ENCODE data around the gene CHRNA4.
"Not testable (repeated sequence)": the region's sequence is repeated elsewhere in the genome, so short reads cannot be mapped to it uniquely, and the experiment has no call there.

CHRNA4 gene

DNA sequence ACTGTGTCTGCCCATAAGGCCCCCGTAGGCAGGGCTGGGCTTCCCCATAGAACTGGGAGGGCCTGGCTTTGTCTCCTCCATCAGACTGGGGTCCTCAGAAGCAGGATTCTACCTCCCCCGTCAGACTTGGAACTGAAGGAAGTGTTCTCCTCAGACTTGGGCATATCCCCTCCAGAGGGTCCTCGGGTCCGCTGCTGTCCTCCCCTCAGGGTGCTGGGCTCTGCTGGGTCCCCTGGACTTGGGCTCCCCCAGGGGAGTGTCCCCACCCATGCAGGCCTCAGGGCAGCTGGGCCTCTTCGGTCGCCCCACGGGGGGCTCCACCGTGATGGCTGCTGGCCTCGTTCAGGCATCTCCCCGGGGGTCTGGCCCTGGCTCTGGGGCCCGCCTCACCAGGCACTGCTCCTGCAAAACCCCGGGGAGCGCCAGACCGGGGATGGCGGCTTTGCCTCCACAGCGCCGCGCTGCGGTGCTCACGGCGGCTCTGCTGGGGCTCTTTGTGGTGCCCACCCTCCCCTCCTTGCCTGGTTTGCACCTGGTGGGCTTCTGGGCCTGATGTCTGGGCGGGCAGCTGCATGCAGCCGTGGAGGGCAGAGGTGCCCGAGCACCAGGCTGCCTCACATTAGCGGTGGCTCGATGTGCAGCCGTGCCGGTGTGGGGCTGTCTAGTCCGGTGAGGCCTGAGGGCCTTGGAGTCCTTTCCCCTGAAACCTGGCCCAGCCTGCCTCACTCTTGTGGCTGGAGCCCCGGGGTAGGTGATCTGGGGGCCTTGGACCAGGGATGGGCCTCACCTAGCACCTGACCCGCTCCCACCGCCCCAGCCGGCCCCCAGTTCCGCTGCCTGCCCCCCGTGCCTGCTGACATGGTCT lies 54.2 kb downstream of the CHRNA4 start:
- no peak overlapping the region for H2AFZ ChIP-seq (ENCODE audit: low read depth, low read length)
- no peak overlapping the region for H3K4me2 ChIP-seq (ENCODE audit: insufficient read depth, low read length)
- H3K4me1 ChIP-seq (ENCODE audit: insufficient read depth, low read length): no peaks in the 10 kb centered on the region
- no peaks in the 10 kb centered on the region for H3K79me2 ChIP-seq (ENCODE audit: insufficient read depth, low read length)
- no peak for ATAC-seq (ENCODE audit: insufficient read depth, low read depth)
- TF ChIP-seq EZH2 (IDR thresholded peaks at IDR 0.05; ENCODE audit: borderline replicate concordance, low read depth, low read length, severe bottlenecking): no peak
- TF ChIP-seq, protein P1, sequence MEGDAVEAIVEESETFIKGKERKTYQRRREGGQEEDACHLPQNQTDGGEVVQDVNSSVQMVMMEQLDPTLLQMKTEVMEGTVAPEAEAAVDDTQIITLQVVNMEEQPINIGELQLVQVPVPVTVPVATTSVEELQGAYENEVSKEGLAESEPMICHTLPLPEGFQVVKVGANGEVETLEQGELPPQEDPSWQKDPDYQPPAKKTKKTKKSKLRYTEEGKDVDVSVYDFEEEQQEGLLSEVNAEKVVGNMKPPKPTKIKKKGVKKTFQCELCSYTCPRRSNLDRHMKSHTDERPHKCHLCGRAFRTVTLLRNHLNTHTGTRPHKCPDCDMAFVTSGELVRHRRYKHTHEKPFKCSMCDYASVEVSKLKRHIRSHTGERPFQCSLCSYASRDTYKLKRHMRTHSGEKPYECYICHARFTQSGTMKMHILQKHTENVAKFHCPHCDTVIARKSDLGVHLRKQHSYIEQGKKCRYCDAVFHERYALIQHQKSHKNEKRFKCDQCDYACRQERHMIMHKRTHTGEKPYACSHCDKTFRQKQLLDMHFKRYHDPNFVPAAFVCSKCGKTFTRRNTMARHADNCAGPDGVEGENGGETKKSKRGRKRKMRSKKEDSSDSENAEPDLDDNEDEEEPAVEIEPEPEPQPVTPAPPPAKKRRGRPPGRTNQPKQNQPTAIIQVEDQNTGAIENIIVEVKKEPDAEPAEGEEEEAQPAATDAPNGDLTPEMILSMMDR (IDR thresholded peaks at IDR 0.05; ENCODE audit: borderline replicate concordance, extremely low read depth, low read length, poor library complexity, severe bottlenecking): no peak
- H3K4me3 ChIP-seq (ENCODE audit: low read depth in 1 of 2, low read length in 2 of 2): no peak overlapping the region
- no peaks in the 10 kb centered on the region for H3K27me3 ChIP-seq (ENCODE audit: insufficient read depth, low read length, poor library complexity)
- no peak overlapping the region for H3K9ac ChIP-seq (ENCODE audit: low read depth, low read length)
- no peaks in the 10 kb centered on the region for H3K36me3 ChIP-seq (ENCODE audit: insufficient read depth, low read length)
- peaks cover 3% of the 10 kb centered on the region for H3K9me3 ChIP-seq (ENCODE audit: insufficient read depth, low read length, severe bottlenecking)
- DNase-seq: no peak
- H4K20me1 ChIP-seq (ENCODE audit: insufficient read depth, low read length): peaks cover 2% of the 10 kb centered on the region
- H3K27ac ChIP-seq (ENCODE audit: low read length): no peak overlapping the region

DNA sequence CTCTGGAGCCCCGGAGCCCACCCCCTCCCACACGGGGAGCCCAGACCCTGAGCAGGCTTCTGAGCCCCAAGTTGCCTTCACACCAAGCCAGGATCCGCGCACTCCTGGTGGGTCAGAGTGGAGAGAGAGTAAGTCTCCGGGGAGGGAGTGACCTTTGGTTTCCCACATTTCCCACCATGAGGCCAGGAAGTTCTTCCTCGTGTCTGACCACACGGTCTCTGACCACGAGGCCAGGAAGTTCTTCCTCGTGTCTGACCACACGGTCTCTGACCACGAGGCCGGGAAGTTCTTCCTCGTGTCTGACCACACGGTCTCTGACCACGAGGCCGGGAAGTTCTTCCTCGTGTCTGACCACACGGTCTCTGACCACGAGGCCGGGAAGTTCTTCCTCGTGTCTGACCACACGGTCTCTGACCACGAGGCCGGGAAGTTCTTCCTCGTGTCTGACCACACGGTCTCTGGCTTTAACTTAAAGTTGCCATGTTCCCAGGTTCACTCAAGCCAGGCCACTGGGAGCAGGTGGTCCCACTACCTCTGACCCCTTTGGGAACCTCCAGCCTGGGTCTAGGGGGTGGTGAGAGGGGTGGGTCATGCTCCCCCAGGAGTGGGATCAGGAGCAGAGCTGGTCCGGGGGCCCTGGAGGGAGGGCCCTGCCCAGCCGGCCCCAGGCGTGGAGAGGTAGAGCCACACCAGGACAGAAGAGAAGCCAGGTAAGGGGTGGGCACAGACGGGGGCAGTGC lies 55.0 kb downstream of the CHRNA4 start:
- not testable (repeated sequence) for H3K9ac ChIP-seq (ENCODE audit: low read depth, low read length); H3K4me3 ChIP-seq (ENCODE audit: low read depth in 1 of 2, low read length in 2 of 2); H4K20me1 ChIP-seq (ENCODE audit: insufficient read depth, low read length); H3K27me3 ChIP-seq (ENCODE audit: insufficient read depth, low read length, poor library complexity); H3K36me3 ChIP-seq (ENCODE audit: insufficient read depth, low read length); H2AFZ ChIP-seq (ENCODE audit: low read depth, low read length); ATAC-seq (ENCODE audit: insufficient read depth, low read depth); H3K27ac ChIP-seq (ENCODE audit: low read length); DNase-seq; H3K79me2 ChIP-seq (ENCODE audit: insufficient read depth, low read length); H3K4me2 ChIP-seq (ENCODE audit: insufficient read depth, low read length); H3K9me3 ChIP-seq (ENCODE audit: insufficient read depth, low read length, severe bottlenecking); H3K4me1 ChIP-seq (ENCODE audit: insufficient read depth, low read length)

DNA sequence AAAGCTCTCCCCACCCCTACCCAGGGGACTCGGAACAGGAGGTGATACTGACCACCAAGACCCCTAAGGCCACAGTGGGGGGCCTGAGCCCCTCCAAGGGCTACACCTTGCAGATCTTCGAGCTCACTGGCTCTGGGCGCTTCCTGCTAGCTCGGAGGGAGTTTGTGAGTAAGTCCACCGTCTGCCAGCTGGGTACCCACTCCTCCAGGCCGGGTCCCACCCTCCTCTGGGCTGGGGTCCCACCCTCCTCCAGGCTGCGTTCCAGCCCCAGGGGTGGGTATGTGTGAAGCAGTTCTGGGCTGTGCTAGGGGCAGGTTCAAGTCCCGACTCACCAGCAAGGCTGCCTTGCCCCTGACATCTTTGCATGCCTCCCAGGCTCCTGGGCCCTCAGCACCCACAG lies 55.8 kb downstream of the CHRNA4 start:
- DNase-seq: no peak
- Histone ChIP-seq H3K79me2 (ENCODE audit: insufficient read depth, low read length) (no peaks in the 10 kb centered on the region), H3K4me1 (ENCODE audit: insufficient read depth, low read length) (no peaks in the 10 kb centered on the region), H3K27ac (ENCODE audit: low read length) (no peak overlapping the region), H3K4me3 (ENCODE audit: low read depth in 1 of 2, low read length in 2 of 2) (no peak overlapping the region), H3K27me3 (ENCODE audit: insufficient read depth, low read length, poor library complexity) (no peaks in the 10 kb centered on the region), H3K4me2 (ENCODE audit: insufficient read depth, low read length) (no peak overlapping the region), H3K36me3 (ENCODE audit: insufficient read depth, low read length) (no peaks in the 10 kb centered on the region), H2AFZ (ENCODE audit: low read depth, low read length) (no peak overlapping the region), H3K9ac (ENCODE audit: low read depth, low read length) (no peak overlapping the region), H4K20me1 (ENCODE audit: insufficient read depth, low read length) (peaks cover 2% of the 10 kb centered on the region), H3K9me3 (ENCODE audit: insufficient read depth, low read length, severe bottlenecking) (peaks cover 8% of the 10 kb centered on the region)
- TF ChIP-seq EZH2 (IDR thresholded peaks at IDR 0.05; ENCODE audit: borderline replicate concordance, low read depth, low read length, severe bottlenecking): no peak
- TF ChIP-seq, protein P1 (IDR thresholded peaks at IDR 0.05; ENCODE audit: borderline replicate concordance, extremely low read depth, low read length, poor library complexity, severe bottlenecking): no peak
- ATAC-seq (ENCODE audit: insufficient read depth, low read depth): no peak

DNA sequence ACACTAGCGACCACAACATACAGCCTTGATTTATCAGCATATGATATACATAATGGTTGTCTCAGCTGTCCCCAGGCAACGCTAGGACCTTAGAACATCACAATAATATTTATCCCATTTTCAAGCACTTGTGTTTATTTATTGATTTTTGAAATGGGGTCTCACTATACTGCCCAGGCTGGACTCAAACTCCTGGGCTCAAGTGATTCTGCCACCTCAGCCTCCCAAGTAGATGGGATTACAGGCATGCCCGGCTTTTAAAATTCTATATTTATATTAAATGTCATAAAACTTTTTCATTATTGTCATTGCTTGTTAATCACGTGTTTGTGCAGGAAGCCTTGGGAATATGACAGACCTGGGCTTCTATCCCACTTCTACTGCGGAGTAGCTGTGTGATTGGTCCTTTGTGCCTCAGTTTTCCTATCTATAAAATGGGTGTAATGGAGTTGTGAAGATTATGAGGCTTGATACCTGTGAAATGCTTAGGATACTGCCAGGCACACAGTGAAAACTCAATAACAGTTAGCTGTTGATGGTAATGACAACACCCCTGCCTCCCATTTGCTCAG lies 58.0 kb downstream of the CHRNA4 start:
- H3K4me2 ChIP-seq (ENCODE audit: insufficient read depth, low read length): no peak overlapping the region
- no peak overlapping the region for H3K9ac ChIP-seq (ENCODE audit: low read depth, low read length)
- no peaks in the 10 kb centered on the region for H3K79me2 ChIP-seq (ENCODE audit: insufficient read depth, low read length)
- TF ChIP-seq, protein P1 (IDR thresholded peaks at IDR 0.05; ENCODE audit: borderline replicate concordance, extremely low read depth, low read length, poor library complexity, severe bottlenecking): no peak
- no peak for TF ChIP-seq EZH2 (IDR thresholded peaks at IDR 0.05; ENCODE audit: borderline replicate concordance, low read depth, low read length, severe bottlenecking)
- peaks cover 8% of the 10 kb centered on the region for H3K9me3 ChIP-seq (ENCODE audit: insufficient read depth, low read length, severe bottlenecking)
- H3K36me3 ChIP-seq (ENCODE audit: insufficient read depth, low read length): no peaks in the 10 kb centered on the region
- peaks cover 9% of the 10 kb centered on the region for H4K20me1 ChIP-seq (ENCODE audit: insufficient read depth, low read length)
- H3K27ac ChIP-seq (ENCODE audit: low read length): no peak overlapping the region
- no peak overlapping the region for H2AFZ ChIP-seq (ENCODE audit: low read depth, low read length)
- ATAC-seq (ENCODE audit: insufficient read depth, low read depth) (no peak), DNase-seq (no peak)
- H3K4me1 ChIP-seq (ENCODE audit: insufficient read depth, low read length): no peaks in the 10 kb centered on the region
- no peaks in the 10 kb centered on the region for H3K27me3 ChIP-seq (ENCODE audit: insufficient read depth, low read length, poor library complexity)
- no peak overlapping the region for H3K4me3 ChIP-seq (ENCODE audit: low read depth in 1 of 2, low read length in 2 of 2)
